Kidney tubule cell (primary cell): ENCODE measurements around the gene SPC25.

ENCODE experiments used
- DNase-seq: peaks from one replicate; pipeline ENCODE4 v3.0.0-alpha.2; 2018; ENCODE audit warnings: low spot score

Gene SPC25

DNA sequence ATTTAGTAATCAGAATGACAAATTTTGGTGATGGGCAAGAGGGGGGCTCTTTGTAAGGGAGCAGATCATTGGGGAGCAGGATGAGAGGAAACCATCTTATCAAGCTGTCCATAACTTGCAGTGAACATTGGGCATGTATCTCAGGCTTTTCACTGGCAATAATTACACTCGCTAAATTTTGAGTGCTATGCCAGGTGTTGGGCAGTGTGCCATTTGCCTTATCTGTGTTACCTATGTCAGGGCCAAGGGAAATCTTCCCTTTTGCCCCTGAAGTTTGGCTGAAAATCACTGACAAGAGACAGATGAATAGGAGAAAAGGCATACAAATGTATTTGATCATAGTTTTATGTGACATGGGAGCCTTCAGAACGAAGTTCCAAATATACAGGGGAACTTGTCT, 48.8 kb downstream of the SPC25 start:
- no peak for DNase-seq

DNA sequence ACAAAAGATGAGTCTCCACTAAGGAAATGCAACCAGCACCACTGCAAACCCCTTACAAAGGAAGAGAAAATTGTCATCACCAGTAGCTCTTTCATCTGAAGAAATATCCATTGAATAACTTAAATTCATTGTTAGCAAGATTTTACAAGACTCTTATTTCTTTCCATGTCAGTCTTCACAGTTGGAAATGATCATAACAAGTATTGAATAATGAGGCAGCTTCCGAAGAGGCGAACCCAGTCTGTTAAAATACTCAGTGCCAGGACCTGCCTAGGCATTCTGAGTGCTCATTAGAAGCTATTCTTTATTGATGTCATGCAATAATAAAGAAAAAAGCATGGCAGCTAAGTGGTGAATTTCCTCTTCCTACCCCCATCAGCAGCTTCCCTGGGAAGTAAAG, 54.3 kb downstream of the SPC25 start:
- no peak for DNase-seq

DNA sequence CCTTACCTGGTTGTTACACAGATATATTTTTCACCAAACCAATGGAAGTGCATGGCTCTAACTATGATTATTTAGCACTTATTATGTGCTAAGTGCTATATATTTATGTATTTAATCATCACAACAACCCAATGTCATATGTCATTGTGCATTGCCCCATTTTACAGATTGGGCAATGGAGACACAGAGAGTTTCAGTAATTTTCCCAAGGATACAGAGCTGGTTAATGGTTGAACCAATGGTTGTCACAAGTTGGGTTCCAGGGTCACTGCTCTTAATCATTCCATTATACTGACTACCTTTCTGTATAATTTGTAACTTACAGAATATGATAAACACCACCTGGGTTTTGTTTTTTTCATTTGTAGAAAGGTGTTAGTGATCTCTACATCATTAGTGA, 58.6 kb downstream of the SPC25 start:
- DNase-seq, result no peak

DNA sequence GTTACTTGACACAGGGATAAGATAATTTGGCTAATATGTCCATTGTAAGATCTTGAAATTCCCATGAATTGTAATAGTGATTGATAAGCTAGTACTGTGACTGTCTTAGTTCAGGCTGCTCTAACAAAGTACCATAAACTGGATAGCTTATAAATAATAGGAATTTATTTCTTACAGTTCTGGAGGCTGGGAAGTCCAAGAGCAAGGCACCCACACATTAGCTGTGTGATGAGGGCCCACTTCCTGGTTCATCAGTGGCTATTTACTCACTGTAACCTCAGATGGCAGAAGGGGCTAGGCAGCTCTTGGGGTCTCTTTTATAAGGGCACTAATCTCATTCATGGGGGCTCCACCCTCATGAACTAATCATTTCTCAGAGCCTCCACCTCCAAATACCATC, 59.3 kb downstream of the SPC25 start:
- no peak for DNase-seq

DNA sequence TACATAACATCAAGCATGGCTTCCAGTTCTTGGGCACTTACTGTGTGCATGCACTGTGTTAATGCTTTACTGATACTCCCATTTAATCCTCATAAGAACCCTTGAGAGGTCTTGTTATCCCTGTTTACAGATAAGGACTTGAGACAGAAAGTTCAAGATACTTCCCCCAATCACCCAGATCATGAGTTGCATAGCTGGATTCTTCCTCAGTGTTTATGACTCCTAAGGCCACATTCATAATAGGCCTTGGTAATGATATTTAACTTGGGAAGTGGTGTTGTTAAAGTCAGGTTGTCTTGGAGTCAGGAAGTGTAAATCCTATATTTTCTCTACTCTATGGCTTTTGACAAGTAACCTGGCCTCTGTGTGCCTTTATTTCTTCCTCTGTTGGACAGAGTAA, 65.1 kb downstream of the SPC25 start:
- no peak for DNase-seq

DNA sequence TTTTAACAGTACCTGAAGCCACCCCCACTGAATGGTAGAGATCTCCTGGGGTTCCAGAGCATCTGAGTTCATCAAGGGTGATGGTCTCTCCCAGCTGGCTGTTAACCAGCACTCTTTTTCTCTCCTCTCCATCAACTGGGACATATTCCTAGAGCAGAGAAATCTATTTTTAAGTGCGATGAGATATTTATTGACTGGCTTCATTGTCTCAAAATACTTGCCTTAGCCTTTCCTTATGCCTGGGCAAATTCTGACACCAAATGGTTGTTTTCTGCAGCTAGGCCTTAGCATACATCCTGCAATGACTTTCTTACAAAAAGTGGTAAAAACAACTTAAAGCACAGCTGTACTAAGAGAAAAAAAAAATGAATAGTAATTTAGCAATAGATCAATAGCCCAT, 68.2 kb downstream of the SPC25 start:
- no peak for DNase-seq

DNA sequence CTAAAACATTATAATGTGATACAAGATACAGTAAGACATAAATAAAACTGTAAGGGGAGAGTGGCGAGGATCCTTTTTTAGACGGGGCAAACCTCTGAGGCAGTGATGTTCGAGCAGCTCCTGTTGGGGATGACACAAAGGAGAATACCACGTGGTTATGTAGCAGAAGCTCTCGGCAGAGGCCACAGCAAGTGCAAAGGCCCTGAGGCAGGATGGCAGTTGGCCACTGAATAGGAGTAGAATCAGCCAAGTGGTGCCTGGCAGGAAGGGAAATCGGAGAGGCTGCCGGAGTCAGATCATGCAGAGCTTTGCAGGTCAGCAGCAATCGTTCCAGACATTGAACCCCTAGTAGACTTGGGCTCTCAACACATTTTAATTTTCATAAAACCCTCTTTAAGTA, 68.7 kb downstream of the SPC25 start:
- no peak for DNase-seq
